ENCODE measurements around the gene RNF181.
"Not testable (repeated sequence)": the region's sequence is repeated elsewhere in the genome, so short reads cannot be mapped to it uniquely, and the experiment has no call there.

RNF181 gene

DNA sequence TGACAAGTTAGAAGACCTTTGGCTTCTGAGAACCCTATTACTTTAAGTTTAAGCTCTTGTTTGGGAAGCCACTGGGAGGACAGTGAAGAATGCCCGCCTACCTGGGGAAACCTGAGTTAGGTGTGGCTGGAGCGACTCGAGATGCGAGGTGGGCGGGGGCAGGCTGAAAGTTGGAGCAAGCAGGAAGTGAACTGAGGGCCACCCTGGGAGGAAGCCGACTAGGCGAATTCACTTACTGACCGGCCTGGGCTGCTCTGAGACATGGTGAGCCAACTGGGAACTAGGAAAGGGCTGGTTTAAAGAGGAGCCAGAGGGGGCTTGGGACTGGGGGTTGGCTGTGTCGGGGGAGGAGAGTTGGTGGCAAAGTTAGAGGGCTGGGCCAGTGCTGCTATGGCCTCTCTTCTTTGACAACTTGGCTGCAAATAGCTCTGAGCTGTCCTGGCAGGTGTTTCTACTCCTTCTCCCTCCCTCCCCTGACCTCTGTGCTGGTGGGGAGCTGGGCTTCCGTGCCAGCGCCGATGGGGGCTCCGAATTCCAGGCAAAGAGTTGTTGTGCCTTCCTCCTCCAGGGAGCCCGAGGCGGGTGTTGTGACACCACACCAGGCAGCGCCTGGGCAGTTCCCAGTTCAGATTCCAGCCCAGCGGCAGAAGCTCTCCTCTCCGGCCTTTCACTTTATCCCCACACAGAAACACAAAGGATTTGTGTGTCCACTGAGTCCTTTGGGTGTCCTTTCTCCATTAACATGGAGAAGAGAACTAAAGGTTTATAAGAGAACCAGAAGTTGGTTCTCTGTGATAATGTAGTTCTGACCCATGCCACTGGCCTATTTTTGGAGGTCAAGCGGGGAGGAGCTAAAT lies 17.9 kb upstream of the RNF181 start, which contains the start of gene VAMP8:
Gene VAMP8 (plus strand): TSS at position 201 of the 857 bp plus-strand sequence. CDS start 61 bp downstream, at position 262.
- DNase-seq (ENCODE audit: low read depth, low spot score) = peak; percentile 90

DNA sequence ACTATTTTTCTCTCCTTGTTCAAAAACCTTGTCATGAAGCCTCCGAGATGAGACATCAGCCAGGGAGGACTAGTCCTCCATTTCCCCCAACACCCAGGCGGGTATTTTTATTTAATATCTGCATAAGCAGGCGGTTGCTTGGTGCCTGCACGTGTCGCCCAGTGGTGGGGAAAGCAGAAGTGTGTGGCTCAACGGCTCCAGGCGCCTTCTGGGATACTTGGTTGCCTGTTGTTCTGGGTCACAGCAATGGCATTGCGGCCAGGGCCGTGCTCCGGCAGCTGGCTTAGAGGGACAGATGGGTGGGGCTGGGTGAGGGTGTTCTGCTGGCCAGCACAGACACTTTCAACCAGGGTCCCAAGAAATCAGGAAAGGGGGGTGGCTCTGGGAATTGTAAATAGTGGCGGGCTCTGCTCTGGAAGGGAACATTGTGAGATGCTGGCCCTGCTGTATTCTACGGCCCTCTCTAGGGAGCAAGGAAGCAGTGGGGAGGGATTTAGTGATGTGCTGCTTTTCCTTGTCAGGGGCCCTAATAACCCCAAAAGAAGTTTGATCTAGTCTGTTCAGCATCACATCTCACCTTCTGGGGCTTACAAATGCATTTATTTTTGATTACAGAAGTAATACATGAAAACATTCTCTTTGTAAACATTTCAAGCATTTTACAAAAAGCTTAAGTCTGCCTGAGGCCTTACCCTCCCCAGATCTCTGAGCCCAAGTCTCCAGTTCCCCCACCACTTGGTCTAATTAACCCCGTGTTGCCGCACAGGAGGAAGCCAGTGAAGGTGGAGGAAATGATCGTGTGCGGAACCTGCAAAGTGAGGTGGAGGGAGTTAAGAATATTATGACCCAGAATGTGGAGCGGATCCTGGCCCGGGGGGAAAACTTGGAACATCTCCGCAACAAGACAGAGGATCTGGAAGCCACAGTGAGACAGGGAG lies 17.0 kb upstream of the RNF181 start:
- peak; percentile 65 for DNase-seq (ENCODE audit: low read depth, low spot score)

DNA sequence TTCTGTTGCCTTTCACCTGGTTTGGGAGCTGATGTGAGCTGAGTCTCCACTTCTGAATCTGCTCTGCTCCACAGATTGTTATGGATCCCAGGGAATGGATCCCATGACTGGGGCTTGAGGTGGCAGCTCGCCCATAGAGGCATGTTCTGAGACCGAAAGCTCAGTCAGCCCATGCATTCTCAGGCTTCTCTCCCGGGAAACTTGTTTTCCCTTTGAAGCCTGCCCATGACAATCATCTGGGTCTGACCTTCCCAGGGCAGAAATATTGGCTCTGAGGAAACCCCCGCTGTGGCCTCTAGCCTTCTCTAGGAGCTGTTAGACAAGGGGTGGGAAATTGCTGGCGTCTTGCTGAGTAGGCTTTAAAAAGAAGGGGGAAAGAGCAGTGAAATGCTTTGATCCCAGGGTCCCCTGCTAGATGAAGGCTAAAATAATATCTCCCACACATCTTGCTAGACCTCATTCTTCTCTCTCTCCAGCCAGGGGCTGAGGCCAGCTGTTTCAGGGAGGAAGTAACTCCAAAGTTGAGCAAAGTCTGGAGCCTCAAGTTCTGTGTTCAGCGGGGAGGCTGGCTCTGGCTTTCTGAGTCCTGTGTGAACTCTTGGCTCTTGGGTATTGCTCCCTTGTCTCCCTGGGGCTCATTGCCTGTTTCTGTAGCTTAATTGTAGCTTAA lies 16.1 kb upstream of the RNF181 start:
- peak; percentile 83 for DNase-seq (ENCODE audit: low read depth, low spot score)

DNA sequence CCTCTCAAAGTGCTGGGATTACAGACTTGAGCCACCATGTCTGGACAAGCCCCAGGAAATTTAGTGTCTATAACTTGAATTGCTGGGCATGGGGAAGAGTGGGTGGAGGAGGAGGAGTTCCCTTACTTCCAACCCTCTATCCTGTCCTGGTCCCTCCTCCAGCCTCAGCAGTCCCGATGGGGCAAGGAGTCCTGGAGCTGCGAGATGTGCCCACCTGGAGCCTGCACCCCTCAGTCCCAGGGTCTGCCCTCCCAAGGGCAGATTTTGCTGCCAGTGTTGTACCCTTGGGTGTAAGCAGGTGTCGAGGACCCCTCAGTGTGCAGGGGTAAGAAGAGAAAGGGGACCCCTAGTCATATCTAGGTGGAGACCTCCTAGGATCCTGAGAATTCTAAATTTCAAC lies 15.3 kb upstream of the RNF181 start:
- no peak for DNase-seq (ENCODE audit: low read depth, low spot score)

DNA sequence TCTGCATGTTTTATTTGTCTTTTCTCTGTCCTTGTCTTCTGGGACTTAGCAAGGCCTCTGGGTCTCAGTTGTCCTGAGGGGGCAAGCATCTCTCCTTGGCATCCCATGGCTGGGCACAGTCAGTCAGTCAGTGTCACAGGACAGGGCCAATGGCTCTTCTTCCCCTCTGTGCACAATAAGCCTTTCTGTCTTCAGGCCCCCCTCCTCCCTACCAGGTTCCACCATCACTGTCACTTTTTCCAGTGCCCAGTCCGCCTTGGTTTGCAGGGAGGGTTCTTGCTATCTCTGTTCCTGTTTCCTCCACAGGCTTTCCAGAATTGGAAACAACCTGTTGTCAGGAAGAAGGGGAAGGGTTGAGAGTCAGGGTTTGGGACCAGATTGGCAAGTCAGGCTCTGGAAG lies 13.1 kb upstream of the RNF181 start:
- no peak for DNase-seq (ENCODE audit: low read depth, low spot score)

- no peak for DNase-seq (ENCODE audit: low read depth, low spot score)
These were observed 11.7 kb upstream of the RNF181 start for GRCh38 chr2:85583667-85584353.

- DNase-seq (ENCODE audit: low read depth, low spot score) = no peak
These were observed 11.1 kb upstream of the RNF181 start, which contains the start of gene VAMP5 for GRCh38 chr2:85584354-85584856. Gene VAMP5, plus strand, starts transcription at chr2:85584431. Its CDS starts 60 bp downstream, at chr2:85584491.

GRCh38 chr2:85584857-85585780 lies 10.4 kb upstream of the RNF181 start:
- DNase-seq (ENCODE audit: low read depth, low spot score) = peak; percentile 59

DNA sequence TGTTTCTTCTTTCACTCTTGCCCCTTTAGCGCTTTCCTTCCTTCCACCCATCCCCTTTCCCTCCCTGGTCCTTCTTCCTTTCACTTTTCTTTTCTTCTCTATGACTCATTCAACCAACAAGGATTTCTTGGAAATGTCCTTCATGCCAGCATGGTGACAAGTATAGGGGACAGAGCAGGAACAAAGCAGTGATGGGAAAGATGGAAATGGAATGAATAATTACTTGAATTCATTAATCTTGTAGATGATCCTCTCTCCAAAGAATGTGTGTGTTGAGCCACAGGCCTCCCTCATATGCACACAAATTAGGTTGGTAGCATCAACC lies 9.8 kb upstream of the RNF181 start:
- DNase-seq (ENCODE audit: low read depth, low spot score) = no peak

DNA sequence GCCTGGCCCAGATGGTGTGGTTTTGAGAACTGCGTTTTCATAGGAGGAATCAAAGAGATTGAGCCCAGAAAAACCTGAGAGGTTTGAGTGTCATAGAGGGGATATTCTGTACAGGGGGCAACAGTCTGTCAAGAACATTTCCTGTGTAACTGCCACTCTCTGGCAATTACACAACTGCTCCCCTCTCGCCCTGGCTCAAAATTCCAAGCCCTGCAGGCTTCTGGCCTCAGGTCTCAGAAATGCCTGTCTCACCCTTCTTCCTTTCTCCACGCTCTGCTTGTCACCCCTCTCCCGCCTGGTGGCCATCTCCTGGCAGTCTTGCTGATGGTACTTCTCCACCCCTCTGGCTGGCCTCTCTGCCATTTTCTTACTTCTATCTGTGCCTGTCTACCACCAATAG lies 7.3 kb upstream of the RNF181 start:
- no peak for DNase-seq (ENCODE audit: low read depth, low spot score)

- DNase-seq (ENCODE audit: low read depth, low spot score) = no peak
These were observed 6.9 kb upstream of the RNF181 start for GRCh38 chr2:85588645-85589044.

- DNase-seq (ENCODE audit: low read depth, low spot score) = no peak
These were observed 6.4 kb upstream of the RNF181 start for GRCh38 chr2:85589181-85589580.

- no peak for DNase-seq (ENCODE audit: low read depth, low spot score)
These were observed 5.4 kb upstream of the RNF181 start for GRCh38 chr2:85589982-85590791.

DNA sequence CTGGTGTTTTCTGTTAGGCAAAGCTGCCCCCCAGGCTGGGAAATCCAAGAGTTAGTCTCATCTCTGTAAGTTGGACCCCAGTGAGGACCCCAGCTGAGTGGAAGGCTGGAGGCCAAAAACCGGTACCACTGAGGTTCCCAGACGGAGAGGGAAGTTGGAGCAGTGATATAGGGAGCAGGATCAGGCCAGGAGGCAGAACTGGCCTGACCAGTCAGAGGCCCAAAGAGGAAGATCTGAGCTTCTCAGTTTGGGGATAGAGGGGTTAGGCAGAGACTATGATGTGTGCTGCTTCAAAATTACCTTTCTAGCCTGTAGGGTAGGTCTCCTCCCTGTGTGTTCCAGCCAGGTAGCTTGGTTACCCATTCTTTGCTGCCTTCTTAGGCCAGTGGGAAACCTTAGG lies 4.6 kb upstream of the RNF181 start:
- no peak for DNase-seq (ENCODE audit: low read depth, low spot score)

- DNase-seq (ENCODE audit: low read depth, low spot score) = no peak
These were observed 4.0 kb upstream of the RNF181 start for GRCh38 chr2:85591563-85591962.

DNA sequence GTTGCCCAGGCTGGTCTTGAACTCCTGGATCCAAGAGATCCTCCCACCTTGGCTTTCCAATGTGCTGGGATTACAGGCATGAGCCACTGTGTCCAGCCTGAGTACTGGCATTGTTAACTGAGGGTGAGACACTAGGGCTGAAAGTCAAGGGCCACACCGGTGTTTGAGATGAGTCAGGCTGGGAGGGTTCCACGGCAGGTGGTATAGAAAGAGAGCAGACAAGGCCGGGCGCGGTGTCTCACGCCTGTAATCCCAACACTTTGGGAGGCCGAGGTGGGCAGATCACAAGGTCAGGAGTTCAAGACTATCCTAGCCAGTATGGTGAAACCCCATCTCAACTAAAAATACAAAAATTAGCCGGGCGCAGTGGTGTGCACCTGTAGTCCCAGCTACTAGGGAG lies 3.2 kb upstream of the RNF181 start:
- DNase-seq (ENCODE audit: low read depth, low spot score) = not testable (repeated sequence)

DNA sequence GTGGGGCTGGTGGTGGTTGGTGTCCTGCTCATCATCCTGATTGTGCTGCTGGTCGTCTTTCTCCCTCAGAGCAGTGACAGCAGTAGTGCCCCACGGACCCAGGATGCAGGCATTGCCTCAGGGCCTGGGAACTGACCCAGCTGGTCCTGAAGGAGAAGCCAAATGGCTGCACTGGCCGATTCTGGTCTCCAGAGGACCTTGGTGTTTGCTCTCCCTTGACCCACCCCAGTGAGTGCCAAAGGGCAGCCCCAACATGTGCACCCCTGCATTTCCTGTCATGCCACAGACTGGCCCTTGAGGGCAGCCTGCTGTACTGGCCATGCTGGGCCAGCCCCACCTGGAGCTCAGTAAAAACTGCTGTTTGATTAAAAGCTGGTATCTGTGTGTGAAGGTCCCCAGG lies 2.5 kb upstream of the RNF181 start:
- no peak for DNase-seq (ENCODE audit: low read depth, low spot score)

DNA sequence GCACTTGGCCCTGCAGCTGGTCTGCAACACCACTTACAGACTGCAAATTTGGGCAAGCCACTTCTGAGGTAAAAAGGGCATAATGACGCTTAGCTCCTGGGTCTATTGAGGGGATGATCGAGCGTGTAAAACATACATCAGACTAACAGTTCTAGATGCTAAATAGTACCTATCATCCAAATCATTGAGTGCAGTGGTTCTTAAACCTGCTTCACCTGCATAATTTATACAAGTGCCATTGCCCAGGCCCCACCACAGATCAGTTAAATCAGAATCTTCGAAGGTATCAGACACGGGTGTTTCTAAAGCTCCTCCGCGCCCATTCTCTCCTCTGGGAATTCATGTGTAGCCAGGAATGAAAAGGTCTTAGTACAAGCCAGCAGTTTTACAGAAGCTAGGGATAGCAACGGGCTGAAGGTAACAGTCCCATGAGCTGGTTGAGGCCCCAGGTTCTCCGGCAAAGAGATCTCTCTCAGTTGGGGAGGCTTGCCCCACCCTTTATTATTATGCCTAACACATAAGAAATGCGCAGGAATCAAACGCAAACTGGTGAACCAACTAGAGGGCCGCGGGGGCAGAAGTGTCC lies 737 bp upstream of the RNF181 start:
- DNase-seq (ENCODE audit: low read depth, low spot score) = no peak

GRCh38 chr2:85596026-85596333 lies 435 bp downstream of the RNF181 start:
- no peak for DNase-seq (ENCODE audit: low read depth, low spot score)
